HEK293T (cell line): ENCODE measurements around the gene NCF4.

ENCODE experiments used
- ARNT ChIP-seq: fragments of 450-650 bp; IDR thresholded peaks from 2 replicates; pipeline ENCODE4 v1.6.1; 2017; ENCODE audit warnings: mild to moderate bottlenecking
- BHLHE40 ChIP-seq: fragments of 450-650 bp; IDR thresholded peaks from 2 replicates; pipeline ENCODE4 v1.6.1; 2016; ENCODE audit warnings: mild to moderate bottlenecking, moderate library complexity, borderline replicate concordance
- ELF4 ChIP-seq: fragments of 450-650 bp; IDR thresholded peaks from 2 replicates; pipeline ENCODE4 v1.6.1; 2017; ENCODE audit warnings: antibody characterized with exemption
- FOXA1 ChIP-seq: fragments of 450-650 bp; IDR thresholded peaks from 2 replicates; pipeline ENCODE4 v1.6.1; 2016; ENCODE audit warnings: mild to moderate bottlenecking
- FOXK2 ChIP-seq: fragments of 450-650 bp; IDR thresholded peaks from 2 replicates; pipeline ENCODE4 v1.6.1; 2016; ENCODE audit warnings: mild to moderate bottlenecking
- FOXM1 ChIP-seq: fragments of 450-650 bp; IDR thresholded peaks from 2 replicates; pipeline ENCODE4 v1.6.1; 2017; ENCODE audit warnings: mild to moderate bottlenecking, borderline replicate concordance
- HDGF ChIP-seq: fragments of 450-650 bp; IDR thresholded peaks from 2 replicates; pipeline ENCODE4 v1.6.1; 2017; ENCODE audit warnings: antibody characterized with exemption, borderline replicate concordance
- L3MBTL2 ChIP-seq: fragments of 450-650 bp; conservative IDR thresholded peaks from 2 replicates; pipeline ENCODE4 v1.6.1; 2016; ENCODE audit warnings: mild to moderate bottlenecking
- NFRKB ChIP-seq: fragments of 450-650 bp; IDR thresholded peaks from 2 replicates; pipeline ENCODE4 v1.6.1; 2016; ENCODE audit warnings: mild to moderate bottlenecking, moderate library complexity
- PKNOX1 ChIP-seq: fragments of 450-650 bp; IDR thresholded peaks from 2 replicates; pipeline ENCODE4 v1.6.1; 2016
- SP1 ChIP-seq: fragments of 450-650 bp; IDR thresholded peaks from 2 replicates; pipeline ENCODE4 v1.6.1; 2017
- TARDBP ChIP-seq: fragments of 450-650 bp; IDR thresholded peaks from 2 replicates; pipeline ENCODE4 v1.6.1; 2016
- ZNF384 ChIP-seq: fragments of 450-650 bp; IDR thresholded peaks from 2 replicates; pipeline ENCODE4 v1.6.1; 2016

GRCh38 chr22:36871669-36872081 lies 10.9 kb downstream of the NCF4 start:
- TF ChIP-seq BHLHE40 (no peak), FOXA1 (no peak), FOXK2 (no peak), TARDBP (no peak), ZNF384 (no peak), SP1 (no peak), NFRKB (no peak), ARNT (no peak), FOXM1 (no peak), L3MBTL2 (no peak), ELF4 (no peak), HDGF (no peak), PKNOX1 (no peak)
